Neuronal stem cell (in vitro differentiated cells): Measurements from ENCODE around the gene TOR1AIP2.

Experiments used
- DNase-seq: peaks from one replicate; pipeline ENCODE4 v3.0.0-alpha.2; 2013; ENCODE audit warnings: low spot score
- H2AFZ ChIP-seq: one replicate; pipeline ENCODE4 v1.6.1; 2013; ENCODE audit warnings: mild to moderate bottlenecking, low read length, inconsistent platforms
- H2AK5ac ChIP-seq: 2 replicates; pipeline ENCODE4 v1.6.1; 2013; ENCODE audit warnings: low read depth, mild to moderate bottlenecking, inconsistent platforms, low read length, moderate library complexity, mixed read lengths
- H2BK120ac ChIP-seq: 2 replicates; pipeline ENCODE4 v1.6.1; 2013; ENCODE audit warnings: low read depth, mild to moderate bottlenecking, inconsistent platforms, low read length, moderate library complexity, mixed read lengths
- H2BK12ac ChIP-seq: one replicate; pipeline ENCODE4 v1.6.1; 2013; ENCODE audit warnings: low read length, inconsistent platforms
- H2BK15ac ChIP-seq: 2 replicates; pipeline ENCODE4 v1.6.1; 2013; ENCODE audit warnings: mild to moderate bottlenecking, low read length, inconsistent platforms, mixed read lengths
- H2BK5ac ChIP-seq: one replicate; pipeline ENCODE4 v1.6.1; 2013; ENCODE audit warnings: inconsistent platforms, mild to moderate bottlenecking, low read length, moderate library complexity
- H3K14ac ChIP-seq: one replicate; pipeline ENCODE4 v1.6.1; 2013; ENCODE audit warnings: low read length, inconsistent platforms
- H3K18ac ChIP-seq: 2 replicates; pipeline ENCODE4 v1.6.1; 2013; ENCODE audit warnings: low read length, inconsistent platforms
- H3K23ac ChIP-seq: 2 replicates; pipeline ENCODE4 v1.6.1; 2013; ENCODE audit warnings: low read depth, mild to moderate bottlenecking, mixed read lengths, low read length, inconsistent platforms; ENCODE audit not compliant: poor library complexity
- H3K27ac ChIP-seq: replicated peaks from 3 replicates; pipeline ENCODE4 v1.5.1; 2013; ENCODE audit warnings: low read length, inconsistent platforms
- H3K27me3 ChIP-seq, 3 experiments: 2 replicates each; pipeline ENCODE4 v1.6.1; 2013; ENCODE audit warnings: low read length in 3 of 3, mild to moderate bottlenecking in 2 of 3, inconsistent platforms in 1 of 3, low read depth in 1 of 3, mixed read lengths in 1 of 3, moderate library complexity in 1 of 3; ENCODE audit not compliant: control insufficient read depth in 3 of 3, insufficient read depth in 3 of 3
- H3K36me3 ChIP-seq, 2 donors: replicated peaks in 1 of 2; 2 replicates each; pipeline ENCODE4 v1.6.1; 2013; ENCODE audit warnings: low read length in 2 of 2; ENCODE audit not compliant: control insufficient read depth in 2 of 2, insufficient read depth in 2 of 2
- H3K4ac ChIP-seq: 2 replicates; pipeline ENCODE4 v1.6.1; 2013; ENCODE audit warnings: inconsistent platforms, mild to moderate bottlenecking, low read length, moderate library complexity
- H3K4me1 ChIP-seq, 2 donors: 1 replicate in 1 of 2; 2 replicates in 1 of 2; pipeline ENCODE4 v1.6.1; 2013; ENCODE audit warnings: low read length in 2 of 2, low read depth in 1 of 2; ENCODE audit not compliant: control insufficient read depth in 2 of 2, insufficient read depth in 1 of 2
- H3K4me2 ChIP-seq: one replicate; pipeline ENCODE4 v1.6.1; 2013; ENCODE audit warnings: mild to moderate bottlenecking, low read length, inconsistent platforms; ENCODE audit not compliant: insufficient read depth, poor library complexity, severe bottlenecking
- H3K4me3 ChIP-seq, 2 donors: 2 replicates each; pipeline ENCODE4 v1.5.1; 2013; ENCODE audit warnings: low read length in 2 of 2, mild to moderate bottlenecking in 2 of 2, inconsistent platforms in 1 of 2, moderate library complexity in 1 of 2
- H3K79me1 ChIP-seq: one replicate; pipeline ENCODE4 v1.6.1; 2013; ENCODE audit warnings: low read depth, mild to moderate bottlenecking, inconsistent platforms, low read length, moderate library complexity
- H3K9ac ChIP-seq: one replicate; pipeline ENCODE4 v1.6.1; 2013; ENCODE audit warnings: mild to moderate bottlenecking, low read depth, low read length, inconsistent platforms; ENCODE audit not compliant: poor library complexity
- H3K9me3 ChIP-seq, 2 donors: replicated peaks in 1 of 2; 2 replicates each; pipeline versions ENCODE3 to v1.6.1; 2013; ENCODE audit warnings: low read length in 2 of 2, mild to moderate bottlenecking in 2 of 2, inconsistent platforms in 1 of 2, low read depth in 1 of 2, mixed read lengths in 1 of 2, moderate library complexity in 1 of 2; ENCODE audit not compliant: control insufficient read depth in 2 of 2, insufficient read depth in 1 of 2
- H4K8ac ChIP-seq: one replicate; pipeline ENCODE4 v1.6.1; 2013; ENCODE audit warnings: low read depth, mild to moderate bottlenecking, inconsistent platforms, low read length, moderate library complexity
- H4K91ac ChIP-seq: one replicate; pipeline ENCODE4 v1.6.1; 2013; ENCODE audit warnings: low read length, low read depth, mild to moderate bottlenecking, inconsistent platforms; ENCODE audit not compliant: poor library complexity
- WGBS, 2 donors: extraction: QIAGEN DNeasy Blood & Tissue Kit; methylation state at CpG; one replicate each; pipeline ENCODE4 v1.1.7; 2013; ENCODE audit warnings: missing lambda C conversion rate in 2 of 2, mixed read lengths in 1 of 2; ENCODE audit not compliant: insufficient read length in 2 of 2, insufficient replicate concordance in 1 of 2; ENCODE audit errors: extremely low coverage in 2 of 2; 5-methylcytosine and 5-hydroxymethylcytosine counted together

TOR1AIP2 gene

GRCh38 chr1:179814546-179814838 lies 63.1 kb downstream of the TOR1AIP2 start:
- no peak overlapping the region for H3K27ac ChIP-seq
- H3K4me2 ChIP-seq, result peak overlapping the region; percentile 66
- WGBS, 2 donors, result no CpG with 5 or more reads among the region's 16 CpGs
- H4K91ac ChIP-seq, result no peak overlapping the region
- no peak overlapping the region for H3K23ac ChIP-seq
- H3K18ac ChIP-seq, result no peak overlapping the region
- H2BK15ac ChIP-seq, result no peak overlapping the region
- H2BK12ac ChIP-seq, result no peak overlapping the region
- H3K27me3 ChIP-seq, result peaks cover 0 to 70% (median 6%) of the 10 kb centered on the region in 3 experiments
- no peak overlapping the region for H2BK5ac ChIP-seq
- H3K79me1 ChIP-seq, result no peaks in the 10 kb centered on the region
- peak overlapping the region; percentile 47 to 73 for H3K4me3 ChIP-seq
- no peaks in the 10 kb centered on the region for H3K9me3 ChIP-seq
- H3K36me3 ChIP-seq, result no peaks in the 10 kb centered on the region
- H3K4ac ChIP-seq, result no peak overlapping the region
- no peak for DNase-seq
- peaks cover 14 to 15% of the 10 kb centered on the region in 2 donors for H3K4me1 ChIP-seq
- H4K8ac ChIP-seq, result no peak overlapping the region
- H2AK5ac ChIP-seq, result no peak overlapping the region
- H3K9ac ChIP-seq, result no peak overlapping the region
- H3K14ac ChIP-seq, result no peak overlapping the region
- peak overlapping the region; percentile 86 for H2AFZ ChIP-seq
- H2BK120ac ChIP-seq, result no peak overlapping the region

- no peak overlapping the region for H3K18ac ChIP-seq
These were observed 63.7 kb downstream of the TOR1AIP2 start for GRCh38 chr1:179813626-179814545.

GRCh38 chr1:179812501-179813292 lies 64.9 kb downstream of the TOR1AIP2 start:
- Histone ChIP-seq H2AFZ (peak overlapping the region; percentile 20), H2BK5ac (no peak overlapping the region), H2AK5ac (peak overlapping the region; percentile 60), H3K27me3 (peaks cover 0 to 74% (median 6%) of the 10 kb centered on the region in 3 experiments), H4K91ac (no peak overlapping the region), H3K9me3 (no peaks in the 10 kb centered on the region), H3K27ac (no peak overlapping the region), H3K79me1 (no peaks in the 10 kb centered on the region), H3K36me3 (no peaks in the 10 kb centered on the region), H2BK15ac (no peak overlapping the region), H3K4me1 (peaks cover 7 to 10% of the 10 kb centered on the region in 2 donors), H3K4me3 (no peak overlapping the region), H2BK120ac (no peak overlapping the region), H3K23ac (no peak overlapping the region), H3K4ac (no peak overlapping the region), H3K9ac (no peak overlapping the region), H4K8ac (no peak overlapping the region), H3K4me2 (no peak overlapping the region), H3K14ac (no peak overlapping the region), H3K18ac (no peak overlapping the region), H2BK12ac (no peak overlapping the region)
- no peak for DNase-seq
- WGBS, 2 donors, result no CpG with 5 or more reads among the region's 37 CpGs

More at GRCh38 chr1:179813626-179814545, 63.7 kb downstream of the TOR1AIP2 start:
- Histone ChIP-seq H2BK5ac (no peak overlapping the region), H3K23ac (no peak overlapping the region), H3K27ac (no peak overlapping the region), H2BK15ac (no peak overlapping the region), H4K91ac (no peak overlapping the region), H3K4ac (no peak overlapping the region), H4K8ac (no peak overlapping the region), H3K9me3 (no peaks in the 10 kb centered on the region), H3K4me2 (peak overlapping the region; percentile 66), H2BK120ac (no peak overlapping the region), H3K14ac (no peak overlapping the region), H3K9ac (peak overlapping the region; percentile 54), H3K79me1 (no peaks in the 10 kb centered on the region), H2AFZ (peak overlapping the region; percentile 86), H3K4me1 (peaks cover 12 to 14% of the 10 kb centered on the region in 2 donors), H2BK12ac (peak overlapping the region; percentile 26), H3K4me3 (peak overlapping the region in 1 of 2 donors; percentile 47), H2AK5ac (peak overlapping the region; percentile 60), H3K36me3 (no peaks in the 10 kb centered on the region), H3K27me3 (peaks cover 0 to 72% (median 6%) of the 10 kb centered on the region in 3 experiments)
- no peak for DNase-seq
- whole genome bisulfite sequencing, 2 donors, result no CpG with 5 or more reads among the region's 28 CpGs

- no peak for DNase-seq
- Histone ChIP-seq H3K18ac (no peak overlapping the region), H2AFZ (peak overlapping the region; percentile 3), H3K27ac (no peak overlapping the region), H4K91ac (no peak overlapping the region), H4K8ac (no peak overlapping the region), H3K23ac (no peak overlapping the region), H2AK5ac (no peak overlapping the region), H3K4ac (no peak overlapping the region), H3K36me3 (no peaks in the 10 kb centered on the region), H3K14ac (no peak overlapping the region), H3K27me3 (peaks cover 0 to 67% (median 2%) of the 10 kb centered on the region in 3 experiments), H3K79me1 (no peaks in the 10 kb centered on the region), H2BK120ac (no peak overlapping the region), H2BK12ac (no peak overlapping the region), H3K9ac (no peak overlapping the region), H3K4me3 (no peak overlapping the region), H2BK15ac (no peak overlapping the region), H3K4me1 (peaks cover 5 to 7% of the 10 kb centered on the region in 2 donors), H2BK5ac (no peak overlapping the region), H3K9me3 (no peaks in the 10 kb centered on the region), H3K4me2 (no peak overlapping the region)
- WGBS, 2 donors, result no CpG with 5 or more reads among the region's 7 CpGs
These were observed 67.3 kb downstream of the TOR1AIP2 start for GRCh38 chr1:179810367-179810715.
